Measurements from ENCODE around the gene KAT6B. TPM values are rescaled to one million over a fixed set of nuclear protein-coding genes. Genes with fewer than 3 reads are reported as not detected.

Gene KAT6B
- total and polyA plus RNA-seq, 7 donors: 5.8 to 77.0 (median 49.9) TPM

GRCh38 chr10:74977072-74977471, 150.7 kb downstream of the KAT6B start:
- TF ChIP-seq POLR2AphosphoS5 (IDR thresholded peaks at IDR 0.05) (no peak), POLR2A (IDR thresholded peaks at IDR 0.05) (no peak), CTCF (IDR thresholded peaks at IDR 0.05) (no peak), EP300 (IDR thresholded peaks at IDR 0.05) (no peak)
- intact Hi-C loops (cut with DNase I): no loop called here
- no peaks in the 10 kb centered on the region for H3K27me3 ChIP-seq
- no peaks in the 10 kb centered on the region for H3K9me3 ChIP-seq
- H3K36me3 ChIP-seq: peaks cover 8 to 34% (median 18%) of the 10 kb centered on the region in 4 donors
- H3K4me3 ChIP-seq: no peak overlapping the region
- 79 to 92% methylated on average over 2 of the region's 2 CpGs for WGBS, 2 donors
- no peak for DNase-seq
- peaks cover 0 to 7% (median under 1%) of the 10 kb centered on the region in 4 donors for H3K4me1 ChIP-seq
- H3K27ac ChIP-seq: no peak overlapping the region

GRCh38 chr10:74977913-74978847, 151.8 kb downstream of the KAT6B start:
- Histone ChIP-seq H3K27me3 (no peaks in the 10 kb centered on the region), H3K9me3 (no peaks in the 10 kb centered on the region), H3K36me3 (peaks cover 8 to 34% (median 18%) of the 10 kb centered on the region in 4 donors), H3K4me3 (no peak overlapping the region), H3K4me1 (peaks cover 0 to 15% (median 5%) of the 10 kb centered on the region in 4 donors), H3K27ac (no peak overlapping the region)
- intact Hi-C loops (cut with DNase I): no loop called here
- 62 to 90% methylated on average over 8 of the region's 8 CpGs for WGBS, 2 donors
- no peak for DNase-seq
- no peak for TF ChIP-seq POLR2AphosphoS5 (IDR thresholded peaks at IDR 0.05)
- TF ChIP-seq CTCF (IDR thresholded peaks at IDR 0.05): no peak
- no peak for TF ChIP-seq EP300 (IDR thresholded peaks at IDR 0.05)
- no peak for TF ChIP-seq POLR2A (IDR thresholded peaks at IDR 0.05)

- Histone ChIP-seq H3K27me3 (no peaks in the 10 kb centered on the region), H3K36me3 (peaks cover 0 to 23% (median 4%) of the 10 kb centered on the region in 4 donors), H3K4me1 (peaks cover 0 to 35% (median 28%) of the 10 kb centered on the region in 4 donors), H3K9me3 (no peaks in the 10 kb centered on the region), H3K27ac (no peak overlapping the region), H3K4me3 (no peak overlapping the region)
- no peak for DNase-seq
- intact Hi-C loops (cut with DNase I): no loop called here
- 93 to 94% methylated on average over 5 of the region's 5 CpGs for WGBS, 2 donors
- TF ChIP-seq POLR2A (IDR thresholded peaks at IDR 0.05): no peak
- no peak for TF ChIP-seq CTCF (IDR thresholded peaks at IDR 0.05)
- TF ChIP-seq POLR2AphosphoS5 (IDR thresholded peaks at IDR 0.05): no peak
- TF ChIP-seq EP300 (IDR thresholded peaks at IDR 0.05): no peak
Observed at GRCh38 chr10:74981831-74982633, 155.6 kb downstream of the KAT6B start.

GRCh38 chr10:74982634-74982982, 156.2 kb downstream of the KAT6B start:
- H3K36me3 ChIP-seq: peaks cover 0 to 18% (median 4%) of the 10 kb centered on the region in 4 donors

More at GRCh38 chr10:74982634-74982982, 156.2 kb downstream of the KAT6B start:
- no peaks in the 10 kb centered on the region for H3K9me3 ChIP-seq
- no peak for DNase-seq
- no peak for TF ChIP-seq EP300 (IDR thresholded peaks at IDR 0.05)
- TF ChIP-seq POLR2A (IDR thresholded peaks at IDR 0.05): no peak
- no peak for TF ChIP-seq CTCF (IDR thresholded peaks at IDR 0.05)
- no peak for TF ChIP-seq POLR2AphosphoS5 (IDR thresholded peaks at IDR 0.05)
- no peak overlapping the region for H3K4me3 ChIP-seq
- intact Hi-C loops (cut with DNase I): no loop called here
- no peak overlapping the region for H3K27ac ChIP-seq
- peaks cover 0 to 41% (median 34%) of the 10 kb centered on the region in 4 donors for H3K4me1 ChIP-seq
- 73 to 88% methylated on average over 2 of the region's 2 CpGs for WGBS, 2 donors
- H3K27me3 ChIP-seq: no peaks in the 10 kb centered on the region

Data from sigmoid colon (tissue), 7 donors.